Omental fat pad (tissue), 4 donors: ENCODE measurements around the gene LIPG. TPM values are rescaled to one million over a fixed set of nuclear protein-coding genes. Genes with fewer than 3 reads are reported as not detected.

ENCODE experiments used
- ATAC-seq: fragments of 150-250 bp; one replicate; pipeline ENCODE4 v1.9.1; 2016; ENCODE audit warnings: mild to moderate bottlenecking, moderate library complexity; ENCODE audit not compliant: low FRiP score
- DNase-seq: peaks from one replicate; pipeline ENCODE4 v3.0.0-alpha.2; 2019; ENCODE audit warnings: low spot score
- CTCF ChIP-seq, 3 donors: fragments of 450-650 bp; IDR thresholded peaks; one replicate each; pipeline ENCODE4 v1.5.1; 2016 to 2017; ENCODE audit warnings: antibody characterized with exemption in 3 of 3, mild to moderate bottlenecking in 3 of 3, moderate library complexity in 2 of 3
- total RNA-seq, 4 donors: library from RNA; depleted of rRNA; stranded (reverse); fragments of >200 nt; gene quantifications; one replicate each; pipeline ENCODE4 v1.1.0, GENCODE V29; 2016

LIPG gene
- total RNA-seq, 4 donors from 2014 or later = 0.94 to 53.2 (median 1.2) TPM

- TF ChIP-seq CTCF (IDR thresholded peaks at IDR 0.05) = no peak
- no peak for ATAC-seq
Observed at GRCh38 chr18:49564518-49564834, 2.6 kb downstream of the LIPG start.

GRCh38 chr18:49565101-49565500 is 3.2 kb downstream of the LIPG start:
- TF ChIP-seq CTCF (IDR thresholded peaks at IDR 0.05) = no peak
- no peak for ATAC-seq
- DNase-seq = no peak

More at GRCh38 chr18:49564518-49564834, 2.6 kb downstream of the LIPG start:
- no peak for DNase-seq

- DNase-seq = no peak
- ATAC-seq = no peak
- TF ChIP-seq CTCF (IDR thresholded peaks at IDR 0.05) = no peak
Observed at GRCh38 chr18:49565612-49566011, 3.8 kb downstream of the LIPG start.

- TF ChIP-seq CTCF (IDR thresholded peaks at IDR 0.05) = no peak
- no peak for DNase-seq
- ATAC-seq = no peak
Observed at GRCh38 chr18:49566217-49566770, 4.4 kb downstream of the LIPG start.

GRCh38 chr18:49566985-49567384 is 5.1 kb downstream of the LIPG start:
- DNase-seq (no peak), ATAC-seq (no peak)
- TF ChIP-seq CTCF (IDR thresholded peaks at IDR 0.05) = no peak

GRCh38 chr18:49569724-49570123 is 7.9 kb downstream of the LIPG start:
- no peak for DNase-seq
- no peak for ATAC-seq
- TF ChIP-seq CTCF (IDR thresholded peaks at IDR 0.05) = no peak

GRCh38 chr18:49570836-49571235 is 9.0 kb downstream of the LIPG start:
- DNase-seq (no peak), ATAC-seq (no peak)
- TF ChIP-seq CTCF (IDR thresholded peaks at IDR 0.05) = no peak
